ENCODE measurements around the gene BORCS6.
"Not testable (repeated sequence)": the region's sequence is repeated elsewhere in the genome, so short reads cannot be mapped to it uniquely, and the experiment has no call there.

The BORCS6 gene

GRCh38 chr17:8175795-8176196 lies 14.2 kb downstream of the BORCS6 start:
- in situ Hi-C loops (cut with HindIII; ENCODE audit: low sequenced_read_pairs), result no loop called here

- in situ Hi-C loops (cut with HindIII; ENCODE audit: low sequenced_read_pairs), result no loop called here
These were observed 16.1 kb downstream of the BORCS6 start for GRCh38 chr17:8173871-8174322.

DNA sequence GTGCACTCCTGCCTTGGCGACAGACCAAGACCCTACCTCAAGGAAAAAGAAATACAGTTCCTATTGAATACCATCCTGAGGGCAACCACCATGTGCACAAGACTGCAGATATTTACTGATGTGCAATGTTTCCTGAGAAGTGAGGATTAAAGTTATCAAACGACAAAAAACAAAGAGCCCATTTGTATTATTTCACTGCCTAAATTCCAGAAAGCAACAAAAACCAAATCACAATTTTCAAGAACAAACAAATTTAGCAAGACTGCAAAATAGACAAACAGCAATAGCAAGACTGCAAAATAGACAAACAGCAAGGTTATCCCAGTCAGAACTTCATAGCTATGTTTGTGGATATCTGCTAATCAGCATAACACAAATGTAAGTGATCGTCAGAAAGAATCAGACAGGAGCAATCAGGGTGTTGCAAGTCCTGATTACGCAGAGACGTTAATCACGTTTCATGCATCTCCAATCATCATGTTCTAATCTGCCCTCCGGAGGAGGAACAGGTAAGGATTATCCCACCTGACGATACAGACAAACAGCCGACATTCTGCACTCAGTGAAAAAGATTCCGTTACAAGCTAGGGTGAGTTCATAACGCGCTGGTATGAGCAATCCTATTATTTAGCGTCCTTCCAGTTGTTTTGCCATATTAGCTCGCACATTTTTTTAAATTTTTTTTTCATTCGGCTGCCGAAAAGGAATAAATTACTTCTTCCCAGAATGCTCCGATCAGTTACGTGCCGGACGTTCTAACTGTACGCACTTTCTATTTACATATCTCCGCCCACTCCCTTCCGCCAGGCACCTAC lies 16.7 kb downstream of the BORCS6 start:
- in situ Hi-C loops (cut with HindIII; ENCODE audit: low sequenced_read_pairs), result no loop called here

GRCh38 chr17:8170186-8170585 lies 19.8 kb downstream of the BORCS6 start:
- in situ Hi-C loops (cut with HindIII; ENCODE audit: low sequenced_read_pairs), result not testable (repeated sequence)

- in situ Hi-C loops (cut with HindIII; ENCODE audit: low sequenced_read_pairs), result no loop called here
These were observed 22.5 kb downstream of the BORCS6 start for GRCh38 chr17:8167526-8167925.

DNA sequence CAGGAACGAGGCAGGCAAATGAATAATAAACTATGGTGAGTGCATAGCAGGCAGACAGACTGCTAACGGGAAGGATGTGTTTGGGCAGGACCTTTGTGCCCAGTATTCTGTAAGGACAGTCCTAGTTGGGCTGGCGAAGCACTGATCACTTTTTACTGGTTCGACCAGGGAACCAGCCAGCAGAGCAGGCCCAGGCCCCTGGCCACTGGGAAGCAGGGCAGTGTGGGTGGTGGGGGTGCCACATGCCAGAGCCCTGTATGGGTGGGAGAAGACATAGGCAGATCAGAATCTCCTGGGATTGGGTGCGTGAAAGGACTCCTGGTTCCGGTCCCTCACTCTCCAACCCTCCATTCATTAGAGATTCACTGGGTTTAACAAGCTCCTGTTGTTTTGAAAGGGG lies 23.2 kb downstream of the BORCS6 start:
- in situ Hi-C loops (cut with HindIII; ENCODE audit: low sequenced_read_pairs), result no loop called here

GRCh38 chr17:8164815-8165131 lies 25.2 kb downstream of the BORCS6 start:
- in situ Hi-C loops (cut with HindIII; ENCODE audit: low sequenced_read_pairs), result no loop called here

- in situ Hi-C loops (cut with HindIII; ENCODE audit: low sequenced_read_pairs), result no loop called here
These were observed 25.8 kb downstream of the BORCS6 start for GRCh38 chr17:8163978-8164814.

DNA sequence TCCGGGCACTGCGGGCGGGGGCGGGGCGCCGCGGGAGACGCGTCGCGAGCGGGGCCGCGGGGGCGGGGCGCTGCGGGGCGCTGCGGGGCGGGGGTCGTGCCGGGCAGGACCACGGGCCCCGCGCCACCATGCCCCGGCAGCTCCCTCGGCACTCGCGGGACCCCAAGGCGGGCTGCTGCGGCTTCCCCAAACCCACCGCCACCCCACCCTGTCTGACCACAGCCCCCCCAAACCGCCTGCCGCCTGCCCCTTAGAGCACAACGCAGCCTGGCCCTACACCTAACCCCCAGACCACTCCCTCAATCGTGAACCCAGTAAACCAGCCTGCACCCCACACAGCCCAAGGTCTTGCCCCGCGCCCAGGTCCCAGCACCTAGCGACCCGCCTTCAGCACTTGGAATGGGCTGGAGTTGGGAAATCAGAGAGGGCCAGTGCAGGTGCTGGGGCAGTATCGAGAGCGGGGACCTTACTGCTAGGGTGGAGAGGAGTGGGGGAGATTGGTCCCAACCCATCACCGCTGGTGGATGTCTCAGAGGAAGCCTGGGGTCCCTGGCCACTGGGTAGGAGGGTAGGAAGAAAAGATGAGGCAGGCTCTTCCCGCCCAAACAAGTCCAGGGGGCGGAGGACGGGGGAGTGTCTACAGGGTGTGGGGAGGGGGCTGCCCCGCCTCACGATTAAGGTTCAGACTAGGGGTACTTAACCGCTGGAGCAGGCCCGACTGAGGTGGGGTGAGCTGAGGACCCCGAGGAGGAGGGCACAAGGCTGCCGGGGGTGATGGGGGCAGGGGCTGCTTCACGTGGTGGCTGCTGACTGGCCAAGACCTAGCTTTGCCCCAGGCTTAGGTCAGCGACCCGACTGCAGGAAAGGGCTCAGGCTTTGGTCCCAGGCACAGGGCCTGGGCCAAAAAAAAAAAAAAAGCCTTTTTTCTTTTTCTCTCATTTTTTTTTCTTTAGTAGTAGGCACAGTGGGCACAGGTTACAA lies 26.7 kb downstream of the BORCS6 start:
- in situ Hi-C loops (cut with HindIII; ENCODE audit: low sequenced_read_pairs), result no loop called here

DNA sequence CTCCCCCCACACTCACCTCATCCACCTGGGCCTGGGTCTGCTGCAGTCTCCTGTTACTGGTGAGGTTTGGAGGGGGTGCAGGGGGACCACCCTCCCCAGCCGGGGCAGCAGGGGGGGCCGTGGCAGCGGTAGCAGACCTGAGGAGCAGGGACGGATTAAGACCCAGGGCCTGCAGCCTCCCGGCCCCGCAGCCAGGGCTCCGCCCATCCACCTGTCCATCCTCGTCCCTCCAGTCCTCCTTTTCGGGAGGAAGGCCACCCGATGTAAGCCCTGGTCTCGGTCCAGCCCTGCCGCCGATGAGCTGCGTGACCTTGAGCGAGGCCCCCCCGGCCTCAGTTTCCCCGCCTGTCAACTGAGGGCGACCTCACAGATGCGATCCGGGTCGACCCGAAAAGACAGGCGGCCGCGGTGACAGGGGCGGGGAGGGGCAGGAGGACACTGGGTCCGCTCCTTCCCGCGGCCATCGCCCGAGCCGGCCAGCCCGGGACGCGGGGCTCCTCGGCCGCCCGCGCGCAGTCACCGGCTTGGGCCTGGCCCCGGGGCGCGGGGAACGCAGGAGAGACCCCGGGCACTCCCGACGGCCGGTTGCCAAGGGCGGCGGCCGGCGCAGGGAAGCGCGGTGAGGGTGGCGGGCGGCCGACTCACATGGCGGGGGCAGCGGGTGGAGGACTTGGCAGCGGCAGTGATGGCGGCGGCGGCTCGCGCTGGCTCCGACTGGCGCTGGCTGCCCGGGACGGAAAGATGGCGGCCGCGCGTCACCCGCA lies 27.6 kb downstream of the BORCS6 start, which contains the start of gene VAMP2:
TSS of gene VAMP2 (minus strand) at position 716 of the 764 bp plus-strand sequence. CDS start at position 647, 69 bp downstream.
- in situ Hi-C loops (cut with HindIII; ENCODE audit: low sequenced_read_pairs), result no loop called here

GRCh38 chr17:8161289-8162232 lies 28.4 kb downstream of the BORCS6 start:
- in situ Hi-C loops (cut with HindIII; ENCODE audit: low sequenced_read_pairs), result no loop called here

DNA sequence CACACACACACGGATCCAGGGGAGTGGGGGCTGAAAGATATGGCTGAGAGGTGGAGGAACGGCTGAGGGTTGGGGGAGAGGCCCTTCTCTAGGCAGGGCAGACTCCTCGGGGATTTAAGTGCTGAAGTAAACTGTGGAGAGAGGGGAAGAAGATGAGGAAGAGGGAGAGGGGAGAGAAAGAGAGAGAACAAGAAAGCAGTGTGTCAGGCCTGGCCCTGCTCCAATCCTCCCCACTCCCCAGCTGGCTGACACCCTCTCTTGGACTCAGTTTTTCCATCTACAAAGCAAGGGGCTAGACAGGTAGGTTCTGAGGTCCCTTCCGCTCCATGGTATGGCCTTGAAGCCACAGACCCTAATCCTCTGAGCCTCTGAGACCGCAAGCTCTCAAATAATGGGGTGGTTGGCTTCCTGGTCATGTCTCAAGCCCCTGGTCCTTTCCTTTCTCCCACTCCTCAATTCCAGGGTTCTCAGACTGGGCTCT lies 29.2 kb downstream of the BORCS6 start:
- in situ Hi-C loops (cut with HindIII; ENCODE audit: low sequenced_read_pairs), result no loop called here

- in situ Hi-C loops (cut with HindIII; ENCODE audit: low sequenced_read_pairs), result no loop called here
These were observed 29.8 kb downstream of the BORCS6 start for GRCh38 chr17:8160224-8160577.

- in situ Hi-C loops (cut with HindIII; ENCODE audit: low sequenced_read_pairs), result no loop called here
These were observed 30.3 kb downstream of the BORCS6 start for GRCh38 chr17:8159459-8160223.

GRCh38 chr17:8159032-8159400 lies 31.0 kb downstream of the BORCS6 start:
- in situ Hi-C loops (cut with HindIII; ENCODE audit: low sequenced_read_pairs), result no loop called here

DNA sequence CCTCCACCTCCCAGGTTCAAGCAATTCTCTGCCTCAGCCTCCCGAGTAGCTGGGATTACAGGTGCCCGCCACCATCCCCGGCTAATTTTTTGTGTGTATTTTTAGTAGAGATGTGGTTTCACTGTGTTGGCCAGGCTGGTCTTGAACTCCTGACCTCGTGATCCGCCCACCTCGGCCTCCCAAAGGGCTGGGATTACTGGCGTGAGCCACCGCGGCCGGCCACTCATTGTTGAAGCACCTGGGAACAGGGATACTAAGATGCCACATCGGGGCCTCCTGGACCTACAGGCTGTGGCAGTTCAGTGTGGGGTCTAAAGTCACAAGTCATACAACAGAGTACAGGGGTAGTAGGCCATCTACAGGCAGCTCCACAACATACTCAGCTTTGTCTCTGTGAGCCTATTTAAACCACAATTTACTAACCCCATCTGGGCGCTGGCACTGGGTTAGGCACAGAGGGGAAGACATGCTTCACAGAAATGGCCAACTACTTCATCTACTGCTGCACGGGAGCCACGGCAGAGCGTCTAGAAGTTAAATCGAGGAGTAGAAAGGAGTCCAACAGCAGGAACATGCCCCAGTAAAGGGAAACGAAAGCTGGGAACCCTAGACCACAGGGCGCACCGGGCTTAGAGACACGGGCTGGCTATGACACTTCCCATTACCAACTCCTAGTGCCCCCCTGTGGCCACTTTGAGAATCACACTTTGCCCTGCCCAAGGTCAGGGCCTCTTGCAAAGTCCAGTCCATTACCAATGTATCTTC lies 31.5 kb downstream of the BORCS6 start:
- in situ Hi-C loops (cut with HindIII; ENCODE audit: low sequenced_read_pairs), result no loop called here

DNA sequence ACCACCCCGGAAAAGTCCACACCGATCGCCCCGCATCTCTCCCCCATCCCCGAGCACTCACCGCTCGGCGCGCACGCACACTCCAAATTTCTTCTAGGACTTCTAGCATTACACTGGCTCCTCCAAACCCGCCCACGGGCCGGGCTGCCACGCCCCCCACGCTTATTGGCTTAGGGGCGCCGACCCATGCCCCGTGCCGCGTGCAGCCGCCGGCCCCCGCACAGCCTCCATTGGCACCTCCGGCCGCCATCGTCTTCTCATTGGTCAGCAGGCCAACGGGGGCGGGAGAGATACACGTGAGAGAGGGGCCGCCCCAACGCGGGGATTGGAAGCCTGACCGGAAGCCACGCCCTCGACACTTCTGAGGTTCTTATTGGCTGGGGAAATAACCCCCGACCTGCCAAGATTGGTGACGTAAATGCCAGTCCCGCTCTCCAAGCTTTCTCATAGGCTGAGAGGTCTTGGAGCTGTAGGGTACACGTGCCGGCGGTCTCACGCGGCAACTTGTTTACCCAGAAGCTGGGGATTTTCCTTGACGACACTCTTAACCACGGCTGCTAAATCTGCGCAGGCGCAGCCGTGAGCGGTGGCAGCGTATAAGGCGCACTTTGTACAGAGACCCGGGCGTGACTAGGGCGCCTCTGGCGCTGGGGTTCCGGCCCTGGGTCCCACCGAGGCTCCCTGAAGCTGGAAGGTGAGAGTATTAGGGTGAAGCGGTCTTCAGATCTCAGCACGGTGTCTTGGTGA lies 33.6 kb downstream of the BORCS6 start:
- in situ Hi-C loops (cut with HindIII; ENCODE audit: low sequenced_read_pairs), result no loop called here

Measured in DLD1 (cell line).